Activated T-cell treated with anti-CD3 and anti-CD28 coated beads, Interleukin-2, amount 50 U/mL, for 1 hour (primary cell): ENCODE results near the gene SYNE3.
A peak's percentile ranks its signal among the peaks of the same experiment; 100 is the strongest.

Experiments used
- DNase-seq: peaks from one replicate; pipeline ENCODE4 v3.0.0-alpha.2; 2020

The SYNE3 gene

DNA sequence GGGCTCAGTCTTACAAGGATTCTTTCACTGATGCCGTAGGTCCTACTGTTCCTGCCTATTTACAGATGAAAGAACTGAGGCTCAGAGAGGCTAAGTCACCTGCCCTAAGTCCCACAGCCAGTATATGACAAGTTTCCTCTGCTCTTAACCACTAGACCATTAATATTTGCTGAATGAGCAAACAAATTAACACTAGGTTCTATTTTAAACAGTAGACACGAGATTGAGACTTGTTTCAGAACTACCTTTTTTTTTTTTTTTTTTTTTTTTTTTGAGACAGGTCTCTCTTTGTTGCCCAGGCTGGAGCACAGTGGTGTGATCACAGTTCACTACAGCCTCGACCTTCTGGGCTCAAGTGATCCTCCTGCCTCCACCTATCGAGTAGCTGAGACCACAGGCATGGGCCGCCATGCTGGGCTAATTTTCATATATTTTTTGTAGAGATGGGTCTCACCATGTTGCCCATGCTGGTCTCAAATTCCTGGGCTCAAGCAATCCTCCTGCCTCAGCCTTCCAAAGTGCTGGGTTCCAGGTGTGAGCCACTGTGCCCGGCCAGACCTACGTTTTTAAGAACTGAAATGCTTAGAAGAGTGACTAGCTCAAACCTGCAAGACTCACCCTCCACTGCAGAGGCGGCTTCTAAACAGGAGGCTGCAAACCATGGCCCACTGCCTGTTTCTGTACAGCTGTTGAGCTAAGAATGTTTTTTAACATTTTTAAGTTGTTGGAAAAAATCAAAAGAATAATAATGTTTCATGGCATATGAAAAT is 12.9 kb downstream of the SYNE3 start:
- no peak for DNase-seq

DNA sequence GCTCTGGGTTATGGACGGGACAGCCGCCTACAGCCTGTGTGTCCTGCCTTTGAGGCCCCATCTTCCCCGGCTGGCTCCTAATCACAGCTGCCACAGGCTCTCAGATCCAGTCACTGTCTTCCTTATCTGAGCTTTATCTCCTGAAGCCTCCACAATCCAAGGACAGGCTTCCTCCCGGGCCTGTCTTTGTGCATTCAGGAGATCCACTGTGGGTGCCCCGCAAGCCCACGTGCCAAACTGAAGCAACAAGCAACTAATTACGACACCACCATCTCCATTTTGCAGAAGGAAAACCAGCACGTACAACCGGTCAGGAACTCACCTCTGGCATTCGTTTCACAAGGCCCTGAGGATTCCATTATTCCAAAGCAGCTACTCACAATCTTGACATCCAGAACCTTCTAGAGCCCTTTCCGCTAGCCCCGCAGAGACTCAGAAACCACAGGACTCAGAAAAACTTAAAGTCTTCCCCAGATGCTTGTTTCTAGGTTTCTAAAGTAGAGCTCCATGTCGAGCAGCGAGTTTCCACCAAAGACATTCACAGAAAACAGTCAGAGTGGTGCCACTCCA is 14.0 kb downstream of the SYNE3 start:
- DNase-seq, result no peak

DNA sequence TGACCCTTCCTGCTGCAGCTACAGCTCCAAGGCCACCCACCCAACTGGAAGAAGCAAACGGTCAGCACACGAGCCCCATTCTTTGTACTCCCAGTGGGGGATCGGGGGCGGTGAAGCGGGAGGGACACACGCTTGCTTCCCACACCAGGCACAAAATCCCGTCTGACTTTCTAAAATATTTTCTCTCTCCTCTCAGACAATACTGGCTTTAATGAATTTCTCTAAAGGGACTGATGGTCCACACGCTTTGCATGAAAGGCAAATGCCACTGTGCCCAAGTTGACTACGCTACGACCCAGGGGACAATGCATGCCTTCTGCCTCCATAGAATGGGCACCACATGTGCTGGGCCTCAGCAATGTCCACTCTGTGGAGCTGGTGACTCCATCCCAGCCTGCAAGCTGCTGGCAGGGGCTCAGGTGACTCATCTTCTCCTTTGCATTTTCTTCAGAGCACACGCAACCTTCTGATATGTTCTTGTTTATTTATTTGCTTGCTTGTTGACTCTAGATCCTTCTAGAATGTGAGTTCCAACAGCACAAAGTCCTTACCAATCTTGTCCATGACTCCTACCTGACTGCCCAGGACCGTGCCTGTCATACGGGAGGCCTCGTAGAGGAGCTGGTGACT is 15.6 kb downstream of the SYNE3 start:
- no peak for DNase-seq

DNA sequence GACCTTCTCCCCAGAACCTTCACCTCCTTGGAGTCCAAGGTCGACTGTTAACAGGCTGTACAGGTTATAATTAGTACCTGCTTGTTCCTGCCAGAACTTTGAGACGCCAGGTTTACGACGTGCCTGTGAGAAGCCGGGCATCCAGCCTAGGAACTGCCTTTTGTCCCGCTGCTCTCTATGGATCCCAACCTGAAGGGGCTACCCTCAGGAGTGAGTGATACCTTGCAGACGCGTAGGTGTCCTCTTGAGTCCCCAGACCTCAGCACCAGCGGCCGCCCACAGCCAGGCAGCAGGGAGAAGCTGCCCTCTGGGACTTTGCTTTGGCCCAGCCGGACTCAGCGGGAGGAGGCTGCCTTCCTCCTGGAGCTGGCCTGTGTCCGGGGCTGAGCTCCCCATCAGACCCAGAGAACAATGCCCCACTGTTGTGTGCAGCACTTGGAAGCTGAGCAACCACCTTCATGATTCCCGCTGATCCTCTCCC is 16.2 kb downstream of the SYNE3 start:
- no peak for DNase-seq

DNA sequence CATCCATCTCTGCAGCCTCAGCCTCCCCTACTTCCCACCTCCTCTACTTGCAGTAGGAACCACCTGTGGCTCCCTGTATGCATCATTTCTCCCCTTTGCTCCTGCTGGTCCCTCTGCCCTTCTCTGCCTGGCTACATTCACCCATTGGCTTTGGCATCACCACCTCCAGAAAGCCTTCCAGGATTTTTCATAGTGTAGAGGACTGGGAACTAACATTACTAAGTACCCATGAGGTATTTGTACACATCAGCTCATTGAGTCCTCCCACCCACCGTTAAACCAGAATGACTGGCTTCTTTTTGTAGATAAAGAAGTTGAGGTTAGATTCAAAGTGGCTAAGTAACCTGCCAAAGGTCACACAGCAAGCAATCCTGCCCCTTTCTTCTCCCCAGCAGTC is 17.1 kb downstream of the SYNE3 start:
- DNase-seq, result no peak

DNA sequence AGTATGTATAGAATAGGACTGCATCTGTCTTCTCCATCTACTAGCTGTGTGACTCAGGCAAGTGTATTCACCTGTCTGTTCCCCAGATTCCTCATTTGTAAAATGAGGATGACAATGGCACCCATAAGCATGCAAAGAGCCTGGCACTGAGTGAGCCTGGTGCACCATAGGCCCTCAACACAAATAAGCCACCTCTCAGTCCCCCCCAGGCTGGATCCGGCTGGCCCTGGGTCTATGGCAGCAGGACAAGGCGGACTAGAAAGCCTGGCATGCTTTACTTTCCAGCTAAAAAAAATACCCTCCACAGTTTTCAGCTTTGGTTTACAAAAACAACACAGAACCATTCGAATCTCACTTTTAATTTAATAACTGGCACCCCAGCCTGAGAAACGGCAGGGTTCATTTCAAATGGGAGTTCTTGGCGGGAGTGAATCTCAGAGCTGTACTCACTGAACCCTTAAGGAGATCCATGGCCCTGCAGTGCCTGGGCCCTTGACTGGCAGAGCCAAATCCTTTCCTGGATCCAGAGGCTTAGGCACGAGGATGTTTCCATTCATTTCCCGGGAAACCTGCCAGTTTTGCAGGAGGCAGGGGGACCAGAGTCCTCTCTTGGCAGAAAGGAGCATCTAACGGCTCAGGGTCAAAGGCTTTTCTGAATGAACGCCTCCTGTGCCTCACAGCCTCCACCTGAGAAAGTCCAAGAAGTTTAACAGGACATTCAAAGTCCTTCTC is 17.7 kb downstream of the SYNE3 start:
- no peak for DNase-seq

DNA sequence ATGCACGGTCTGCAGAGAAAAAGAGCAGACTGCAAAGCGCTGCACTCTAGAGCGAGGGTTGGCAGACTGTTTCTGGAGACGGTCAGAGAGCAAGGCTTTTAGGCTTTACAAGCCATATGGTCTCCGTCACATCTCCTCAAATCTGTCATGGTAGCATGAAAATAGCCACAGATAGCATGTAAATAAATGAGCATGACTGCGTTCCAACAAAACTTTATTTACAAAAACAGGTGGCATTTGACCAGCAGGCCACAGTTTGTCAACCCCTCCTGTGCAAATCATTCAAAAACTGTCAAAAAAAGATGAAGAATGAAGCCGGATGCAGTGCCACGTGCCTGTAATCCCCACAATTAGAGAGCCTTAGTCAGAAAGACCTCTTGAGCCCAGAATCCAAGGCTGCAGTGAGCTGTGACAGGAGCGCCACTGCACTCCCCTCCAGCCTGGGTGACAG is 18.9 kb downstream of the SYNE3 start:
- DNase-seq, result no peak

DNA sequence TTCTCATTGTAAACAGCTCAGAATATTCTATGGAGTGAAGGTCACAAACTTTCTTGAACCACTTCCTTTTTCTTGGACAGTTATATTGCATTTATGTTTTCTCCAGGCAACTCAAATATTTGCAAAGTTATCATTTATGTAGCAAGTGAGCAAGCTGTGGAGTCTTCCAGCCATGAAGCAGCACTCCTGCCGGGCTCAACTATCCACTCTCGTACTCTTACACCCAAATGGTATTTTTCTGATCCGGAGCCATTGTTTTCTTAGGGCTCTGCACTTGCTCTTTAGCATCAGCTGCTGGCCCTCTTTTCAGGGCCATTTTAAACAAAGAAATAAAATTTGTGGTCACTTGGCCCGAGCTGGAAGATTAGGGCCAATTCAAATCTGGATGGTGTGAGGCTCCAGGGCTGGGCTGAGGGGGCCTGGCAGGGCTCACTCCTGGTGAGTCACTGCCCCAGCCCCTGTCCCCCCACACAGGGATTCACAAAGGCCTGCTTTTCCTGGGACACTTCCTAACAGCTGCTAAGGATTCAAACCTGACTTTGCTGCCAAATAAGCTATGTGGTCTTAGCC is 19.7 kb downstream of the SYNE3 start:
- no peak for DNase-seq

DNA sequence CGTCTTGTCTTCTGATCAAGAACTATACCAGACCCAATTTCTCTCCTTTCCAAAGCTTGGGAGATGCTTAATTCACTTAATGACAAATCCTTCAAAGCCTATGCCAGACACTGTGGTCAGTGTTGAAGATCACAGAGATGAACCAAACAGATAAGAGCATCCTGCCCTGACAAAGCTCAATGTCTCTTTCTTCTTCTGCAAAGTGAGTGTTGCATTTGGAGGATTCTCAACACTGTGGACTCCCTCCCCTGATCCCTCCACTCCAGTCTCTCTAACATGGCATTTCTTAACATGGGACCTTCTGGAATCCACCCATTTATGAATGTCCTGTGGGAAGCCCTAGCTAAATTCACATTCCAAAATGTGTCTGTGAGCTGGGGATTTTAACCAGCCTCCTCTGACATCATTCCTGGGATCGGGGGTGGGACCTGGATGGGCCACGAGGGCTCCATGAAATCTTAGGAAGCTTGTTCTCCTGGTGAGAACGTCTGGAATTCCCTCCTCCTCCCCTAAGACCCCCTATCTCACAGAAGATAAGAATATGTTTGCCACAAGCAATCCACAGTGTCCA is 20.3 kb downstream of the SYNE3 start:
- DNase-seq, result no peak

DNA sequence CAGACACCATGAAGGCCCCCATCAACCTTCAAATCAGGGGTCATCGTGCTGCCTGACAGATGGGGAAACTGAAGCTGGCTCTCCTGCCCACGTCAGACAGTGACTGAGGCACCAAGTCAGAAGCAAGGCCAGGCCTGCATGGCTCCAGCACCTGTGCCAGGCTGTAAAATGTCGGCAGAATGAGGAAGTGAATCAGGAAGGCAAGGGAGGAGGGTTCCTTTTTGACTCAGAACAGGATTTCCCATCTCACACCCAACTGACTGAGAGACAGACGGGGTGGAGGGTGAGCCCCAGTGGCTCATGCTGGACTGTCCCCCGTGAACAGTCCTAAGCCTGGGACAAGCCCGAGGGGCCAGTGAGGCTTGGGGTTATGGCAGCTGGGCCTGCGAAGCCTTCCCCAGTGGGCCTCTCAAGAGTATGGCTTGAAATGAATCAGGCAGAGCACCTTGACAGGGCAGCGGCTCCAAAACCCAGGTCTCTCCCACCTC is 20.9 kb downstream of the SYNE3 start:
- DNase-seq, result peak; percentile 25

DNA sequence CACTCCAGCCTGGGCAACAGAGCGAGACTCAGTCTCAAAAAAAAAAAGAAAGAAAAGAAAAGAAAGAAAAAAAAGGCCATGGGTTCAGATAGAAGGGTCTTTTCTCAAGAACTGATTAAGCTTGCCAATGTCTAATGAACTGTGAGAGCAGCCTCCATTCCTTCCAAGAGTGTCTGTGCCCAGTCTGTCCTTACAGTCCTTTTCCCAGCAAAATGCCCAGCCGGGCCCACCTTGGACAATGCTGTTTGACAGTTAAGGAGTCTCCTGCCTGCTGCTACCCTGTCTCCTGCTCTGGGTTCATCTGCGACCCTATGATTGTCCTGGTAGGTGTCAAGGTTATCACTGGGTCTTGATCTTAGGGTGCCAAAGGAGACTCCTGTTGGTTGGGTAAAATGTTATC is 21.4 kb downstream of the SYNE3 start:
- no peak for DNase-seq

DNA sequence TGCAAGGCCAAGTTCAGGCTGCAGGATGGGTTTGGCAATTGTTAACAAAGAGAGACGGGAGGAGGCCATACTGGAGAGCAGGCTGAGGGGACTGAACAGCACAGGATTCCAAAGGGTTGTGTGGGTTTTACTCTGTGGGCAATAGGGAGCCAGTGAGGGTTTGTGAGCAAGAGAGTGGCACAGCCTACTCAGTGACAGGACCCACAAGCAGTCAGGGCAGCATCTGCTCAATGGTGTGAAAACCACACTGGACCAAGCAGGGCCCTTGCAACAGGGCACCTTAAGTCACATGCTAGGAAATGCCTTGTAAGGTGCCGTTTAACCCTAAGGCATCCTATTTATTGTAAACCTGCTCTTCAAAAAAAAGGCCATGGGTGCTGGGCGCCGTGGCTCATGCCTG is 22.0 kb downstream of the SYNE3 start:
- DNase-seq, result no peak

DNA sequence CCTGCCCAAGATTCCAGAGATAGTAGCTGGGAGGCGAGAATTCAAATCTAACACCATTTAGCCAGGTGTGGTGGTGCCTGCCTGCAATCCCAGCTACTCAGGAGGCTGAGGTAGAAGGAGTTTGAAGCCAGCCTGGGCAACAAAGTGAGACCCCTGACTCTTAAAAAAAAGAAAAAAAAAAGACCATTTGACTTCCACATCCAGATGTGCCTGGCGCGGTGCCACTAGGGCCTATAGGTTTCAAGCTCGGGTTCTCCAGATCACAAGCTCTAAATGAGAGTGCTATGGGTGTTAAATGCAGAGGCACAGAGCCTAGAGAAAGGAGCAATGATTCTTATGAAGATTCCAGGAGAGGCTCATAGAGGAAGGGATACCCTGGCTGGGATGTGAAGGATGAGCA is 22.5 kb downstream of the SYNE3 start:
- no peak for DNase-seq

DNA sequence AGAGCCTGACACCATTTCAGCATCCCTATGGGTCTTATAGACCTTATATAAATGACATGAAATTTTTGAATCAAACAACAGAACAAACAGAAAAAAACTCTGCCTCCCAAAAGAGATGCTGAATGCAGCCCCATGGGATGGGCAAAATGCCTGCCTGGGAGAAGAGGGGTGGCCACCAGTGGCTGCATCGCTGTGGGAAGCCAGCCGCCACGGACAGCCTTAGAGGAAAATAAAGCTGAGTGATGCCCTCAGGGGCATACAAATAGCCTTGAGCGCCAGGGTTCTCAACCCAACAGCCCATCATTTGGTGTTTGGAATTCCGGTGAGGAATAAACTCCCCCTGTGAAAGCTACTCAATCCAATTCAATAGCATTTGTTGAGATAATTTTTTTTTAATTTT is 22.9 kb downstream of the SYNE3 start:
- no peak for DNase-seq

DNA sequence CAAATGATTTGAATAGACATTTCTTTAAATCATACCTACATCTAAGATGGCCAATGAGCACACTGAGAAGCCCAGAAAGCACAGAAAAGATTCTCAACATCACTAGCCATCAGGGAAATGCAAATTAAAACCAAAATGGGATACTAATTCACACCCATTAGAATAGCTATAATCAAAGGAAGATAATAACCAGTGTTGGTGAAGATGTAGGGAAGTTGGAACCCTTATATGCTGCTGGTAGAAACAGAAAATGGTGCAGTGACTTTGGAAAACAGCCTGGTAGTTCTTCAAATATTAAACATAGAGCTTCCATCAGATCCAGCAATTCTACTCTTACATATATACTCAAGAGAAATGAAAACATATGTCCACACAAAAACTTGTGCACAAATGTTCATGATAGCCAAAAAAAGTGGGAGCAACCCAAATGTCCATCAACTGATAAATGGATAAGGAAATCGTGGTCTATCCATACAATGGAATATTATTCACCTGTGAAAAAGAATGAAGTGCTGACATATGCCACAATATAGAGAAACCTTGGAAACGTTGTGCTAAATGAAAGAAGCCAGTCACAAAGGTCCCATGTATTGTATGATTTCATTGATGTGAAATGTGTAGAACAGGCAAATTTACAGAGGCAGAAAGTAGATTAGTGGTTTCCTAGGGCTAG is 24.4 kb downstream of the SYNE3 start:
- DNase-seq, result no peak

DNA sequence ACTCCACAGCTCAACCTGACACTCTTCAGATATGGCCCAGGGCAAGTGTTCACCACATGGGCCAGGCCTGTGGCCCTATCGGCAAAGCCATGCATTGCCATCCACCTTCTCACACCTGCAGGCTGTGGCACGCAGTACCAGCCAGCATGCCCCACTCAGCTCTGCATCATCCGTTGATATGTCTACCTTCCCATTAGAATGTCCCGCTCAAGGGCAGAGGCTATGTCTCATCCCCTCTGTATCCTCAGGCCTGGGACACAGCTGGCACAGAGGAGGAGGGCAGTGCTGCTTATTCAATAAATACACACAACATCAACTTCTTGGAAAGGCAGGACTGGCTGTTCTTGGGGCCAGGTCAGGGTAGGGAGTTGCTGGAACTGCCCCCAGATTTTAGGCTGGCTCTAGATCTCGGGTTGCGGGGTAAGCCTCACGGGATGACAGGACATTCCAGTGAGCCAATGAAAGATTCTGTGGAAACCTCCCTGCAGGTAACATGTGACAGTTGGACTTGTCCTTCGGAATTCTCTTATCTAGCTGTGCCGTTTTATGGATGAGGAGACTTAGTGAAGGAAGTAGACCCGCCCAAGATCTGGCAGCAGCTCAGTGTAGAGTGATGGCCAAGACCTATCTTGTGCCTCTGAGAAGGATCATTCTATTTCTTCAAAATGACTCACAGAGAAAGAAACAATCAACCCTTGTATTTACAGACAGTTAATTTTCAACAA is 25.6 kb downstream of the SYNE3 start:
- no peak for DNase-seq

DNA sequence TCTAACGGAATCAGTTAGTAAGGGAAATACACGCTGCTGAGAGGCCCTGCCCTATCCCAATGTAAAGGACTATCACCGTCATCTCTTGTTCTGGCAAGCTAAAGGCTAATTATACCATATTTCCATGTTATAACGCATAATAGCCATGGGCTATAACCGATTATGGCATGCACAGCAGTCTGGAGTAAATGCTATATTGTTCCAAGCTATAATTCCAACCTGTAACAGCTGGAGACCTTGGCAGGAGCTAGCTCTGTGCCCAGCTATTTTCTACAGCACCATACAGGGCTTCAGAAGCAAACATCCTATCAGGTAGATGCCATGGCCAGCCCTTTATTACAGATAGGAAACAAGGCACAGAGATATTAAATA is 26.3 kb downstream of the SYNE3 start:
- DNase-seq, result no peak

DNA sequence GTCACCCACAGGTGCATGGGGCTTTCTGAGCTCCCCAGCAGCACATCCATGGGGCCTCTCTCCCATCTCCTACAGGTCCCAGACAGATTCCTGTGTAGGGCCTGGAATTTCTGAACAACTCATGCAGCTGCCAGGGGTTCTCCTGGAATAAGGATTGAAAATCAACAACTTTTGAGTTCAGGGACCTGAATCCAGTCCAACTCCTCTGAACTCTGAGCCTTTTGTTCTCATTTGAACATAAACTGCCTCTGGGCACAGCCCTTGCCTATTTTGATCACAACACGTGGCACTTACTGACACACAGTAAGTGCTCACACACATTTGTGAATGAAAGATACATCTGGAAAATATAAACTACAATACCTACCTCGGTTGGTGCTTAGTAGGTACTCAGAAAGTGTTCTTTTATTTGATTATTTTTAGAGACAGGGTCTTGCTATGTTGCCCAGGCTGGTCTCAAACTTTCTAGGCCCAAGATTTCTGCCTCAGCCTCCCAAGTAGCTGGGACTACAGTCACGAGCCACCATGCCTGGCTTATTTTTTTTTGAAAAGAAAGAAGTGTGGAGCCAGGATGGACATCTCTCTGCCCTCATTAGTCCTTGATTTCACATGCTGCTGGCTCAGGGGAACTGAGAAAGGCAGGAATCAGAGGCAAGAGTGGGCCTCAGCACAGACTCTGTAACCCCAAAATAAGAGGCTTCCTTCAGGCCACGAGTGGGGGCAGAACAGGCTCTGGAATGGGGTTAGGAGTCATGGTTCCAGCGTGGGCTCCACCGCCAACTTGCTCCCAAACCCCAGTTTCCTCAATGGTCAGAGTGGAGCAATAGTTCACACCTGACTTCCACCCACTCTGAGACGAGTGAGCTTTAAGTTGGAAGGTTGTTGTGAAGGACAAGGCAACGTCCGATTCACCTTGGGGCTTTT is 27.0 kb downstream of the SYNE3 start:
- DNase-seq, result no peak

DNA sequence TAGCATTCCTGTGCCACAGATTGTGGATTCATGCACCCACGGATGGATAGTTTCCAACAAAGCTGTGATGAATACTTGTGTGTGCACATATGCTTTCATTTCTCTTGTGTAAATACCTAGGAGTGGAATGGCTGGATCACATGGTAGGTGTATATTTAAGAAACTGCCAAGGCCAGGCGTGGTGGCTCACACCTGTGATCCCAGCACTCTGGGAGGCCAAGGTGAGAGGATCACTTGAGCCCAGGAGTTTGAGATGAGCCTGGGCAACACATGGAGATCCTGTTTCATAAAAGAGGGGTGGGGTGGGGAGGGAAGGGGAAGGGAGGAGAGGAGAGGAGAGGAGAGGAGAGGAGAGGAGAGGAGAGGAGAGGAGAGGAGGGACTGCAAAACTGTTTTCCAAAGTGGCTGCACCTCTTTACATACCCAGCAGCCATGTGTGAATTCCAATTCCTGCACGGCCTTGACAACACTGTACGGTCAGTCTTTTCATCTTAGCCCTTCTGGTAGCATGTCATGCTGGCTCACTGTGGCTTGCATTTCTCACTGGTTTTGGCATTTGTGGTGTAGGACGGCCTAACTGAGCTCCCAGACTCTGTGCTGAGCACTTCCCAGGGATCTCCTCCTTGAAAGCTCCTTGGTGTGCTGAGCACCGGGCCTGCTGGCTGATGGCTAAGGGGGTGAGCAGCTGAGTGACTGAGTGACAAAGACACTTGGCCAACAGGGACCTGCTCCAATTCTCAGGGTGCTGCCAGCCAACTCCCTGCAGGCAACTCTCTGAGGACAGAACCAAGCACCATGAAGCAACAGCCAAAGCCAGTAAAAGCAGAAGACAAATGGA is 27.9 kb downstream of the SYNE3 start:
- no peak for DNase-seq
